Measurements from ENCODE around the gene RNU6-8.
A peak's percentile ranks its signal among the peaks of the same experiment; 100 is the strongest.

Gene RNU6-8

GRCh38 chr14:32211068-32211404 is 8.0 kb upstream of the RNU6-8 start:
- H3K36me3 Mint-ChIP-seq (ENCODE audit: low read depth): no peaks in the 10 kb centered on the region
- H3K27me3 Mint-ChIP-seq (ENCODE audit: low read depth): peaks cover 6% of the 10 kb centered on the region
- H3K9me3 Mint-ChIP-seq: peaks cover 2% of the 10 kb centered on the region
- no peaks in the 10 kb centered on the region for H3K4me1 Mint-ChIP-seq
- TF ChIP-seq, protein P1, sequence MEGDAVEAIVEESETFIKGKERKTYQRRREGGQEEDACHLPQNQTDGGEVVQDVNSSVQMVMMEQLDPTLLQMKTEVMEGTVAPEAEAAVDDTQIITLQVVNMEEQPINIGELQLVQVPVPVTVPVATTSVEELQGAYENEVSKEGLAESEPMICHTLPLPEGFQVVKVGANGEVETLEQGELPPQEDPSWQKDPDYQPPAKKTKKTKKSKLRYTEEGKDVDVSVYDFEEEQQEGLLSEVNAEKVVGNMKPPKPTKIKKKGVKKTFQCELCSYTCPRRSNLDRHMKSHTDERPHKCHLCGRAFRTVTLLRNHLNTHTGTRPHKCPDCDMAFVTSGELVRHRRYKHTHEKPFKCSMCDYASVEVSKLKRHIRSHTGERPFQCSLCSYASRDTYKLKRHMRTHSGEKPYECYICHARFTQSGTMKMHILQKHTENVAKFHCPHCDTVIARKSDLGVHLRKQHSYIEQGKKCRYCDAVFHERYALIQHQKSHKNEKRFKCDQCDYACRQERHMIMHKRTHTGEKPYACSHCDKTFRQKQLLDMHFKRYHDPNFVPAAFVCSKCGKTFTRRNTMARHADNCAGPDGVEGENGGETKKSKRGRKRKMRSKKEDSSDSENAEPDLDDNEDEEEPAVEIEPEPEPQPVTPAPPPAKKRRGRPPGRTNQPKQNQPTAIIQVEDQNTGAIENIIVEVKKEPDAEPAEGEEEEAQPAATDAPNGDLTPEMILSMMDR (IDR thresholded peaks at IDR 0.05; ENCODE audit: unreplicated experiment in 3 of 3): no peak
- no peak overlapping the region for H3K27ac Mint-ChIP-seq
- H3K4me3 Mint-ChIP-seq: no peak overlapping the region

DNA sequence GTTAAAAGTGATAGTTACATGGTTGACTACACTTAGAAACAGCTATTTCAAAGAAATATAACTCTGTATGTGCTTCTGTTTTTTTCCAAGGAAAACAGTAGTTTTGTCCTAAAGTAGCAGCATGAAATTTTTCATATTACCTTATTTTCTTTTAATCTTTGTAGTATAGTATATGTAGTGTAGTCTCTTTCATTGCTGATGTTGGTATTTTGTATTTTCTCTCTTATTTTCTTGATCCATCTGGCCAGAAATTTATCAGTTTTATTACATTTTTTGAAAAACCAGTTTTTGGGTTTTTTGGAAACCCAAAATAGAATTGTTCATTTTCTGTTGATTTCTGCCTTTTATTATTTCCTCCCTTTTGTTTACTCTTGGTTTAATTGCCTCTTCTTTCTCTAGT is 6.4 kb upstream of the RNU6-8 start:
- Mint-ChIP-seq H3K27me3 (ENCODE audit: low read depth) (peaks cover 6% of the 10 kb centered on the region), H3K4me3 (no peak overlapping the region), H3K36me3 (ENCODE audit: low read depth) (no peaks in the 10 kb centered on the region), H3K27ac (no peak overlapping the region), H3K9me3 (peaks cover 2% of the 10 kb centered on the region), H3K4me1 (peaks cover 2% of the 10 kb centered on the region)
- TF ChIP-seq, protein P1 (IDR thresholded peaks at IDR 0.05; ENCODE audit: unreplicated experiment in 3 of 3): no peak

DNA sequence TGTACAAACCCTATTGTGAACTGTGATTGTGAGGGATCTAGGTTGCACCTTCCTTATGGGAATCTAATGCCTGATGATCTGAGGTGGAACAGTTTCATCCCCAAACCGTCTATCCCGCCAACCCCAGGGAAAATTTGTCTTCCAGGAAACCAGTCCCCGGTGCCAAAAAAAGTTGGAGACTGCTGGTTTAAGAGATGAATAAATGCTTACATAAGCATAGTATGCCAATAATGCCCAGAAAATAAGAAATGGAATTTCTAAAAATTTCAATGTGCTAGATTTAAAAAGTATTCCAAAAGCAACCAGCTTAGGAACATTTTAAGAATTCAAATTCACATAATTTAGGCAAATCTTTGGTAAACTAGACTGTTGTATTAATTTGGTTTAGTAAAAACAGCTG is 5.4 kb upstream of the RNU6-8 start:
- Mint-ChIP-seq H3K27me3 (ENCODE audit: low read depth) (peaks cover 6% of the 10 kb centered on the region), H3K9me3 (peaks cover 2% of the 10 kb centered on the region), H3K36me3 (ENCODE audit: low read depth) (no peaks in the 10 kb centered on the region), H3K27ac (no peak overlapping the region), H3K4me1 (peaks cover 8% of the 10 kb centered on the region), H3K4me3 (no peak overlapping the region)
- TF ChIP-seq, protein P1 (IDR thresholded peaks at IDR 0.05; ENCODE audit: unreplicated experiment in 3 of 3): no peak

DNA sequence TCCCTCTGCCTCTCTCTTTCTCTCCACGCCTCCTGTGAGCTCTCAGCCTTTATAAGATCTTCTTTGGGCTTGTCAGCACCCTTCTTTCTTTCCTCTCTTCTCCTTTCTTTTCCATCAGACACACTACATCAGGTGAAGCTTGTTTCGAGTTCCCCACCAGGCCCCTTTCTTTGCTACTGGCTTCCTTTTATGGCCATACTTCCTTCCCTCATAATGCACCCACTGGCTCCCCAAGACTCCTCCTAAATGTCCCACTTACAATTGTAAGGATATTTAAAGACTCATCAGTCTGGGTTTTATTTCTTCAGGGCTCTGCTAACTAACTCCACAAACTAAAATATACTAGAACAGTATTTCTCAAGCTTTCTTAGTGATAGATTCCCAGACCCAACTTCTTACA is 3.5 kb upstream of the RNU6-8 start:
- peaks cover 2% of the 10 kb centered on the region for H3K9me3 Mint-ChIP-seq
- H3K4me1 Mint-ChIP-seq: peaks cover 8% of the 10 kb centered on the region
- peak overlapping the region in 1 of 3 experiments; percentile 42 for H3K27ac Mint-ChIP-seq
- H3K4me3 Mint-ChIP-seq: peak overlapping the region; percentile 7 to 57 (median 14)
- H3K27me3 Mint-ChIP-seq (ENCODE audit: low read depth): peaks cover 6% of the 10 kb centered on the region
- no peaks in the 10 kb centered on the region for H3K36me3 Mint-ChIP-seq (ENCODE audit: low read depth)
- TF ChIP-seq, protein P1 (IDR thresholded peaks at IDR 0.05; ENCODE audit: unreplicated experiment in 3 of 3): no peak

DNA sequence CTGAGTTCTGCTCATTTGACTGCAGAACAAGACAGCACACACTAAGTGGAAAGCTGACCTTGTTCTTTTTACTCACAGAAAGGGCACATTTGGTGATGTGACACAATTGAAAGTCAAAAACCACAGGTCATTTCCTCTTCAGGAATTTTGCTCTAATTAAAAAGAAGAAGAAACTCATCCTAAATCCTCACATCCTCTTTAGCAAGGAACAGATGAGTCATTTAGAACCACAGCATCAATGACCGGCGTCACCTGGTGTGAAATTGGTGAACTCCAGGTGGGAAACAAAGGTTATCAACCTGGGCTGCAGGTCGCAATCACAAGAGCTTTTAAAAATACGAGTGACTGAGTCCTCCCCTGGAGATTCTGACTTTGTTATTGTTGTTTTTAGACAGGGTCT is 2.9 kb upstream of the RNU6-8 start:
- H3K4me1 Mint-ChIP-seq: peaks cover 9% of the 10 kb centered on the region
- TF ChIP-seq, protein P1 (IDR thresholded peaks at IDR 0.05; ENCODE audit: unreplicated experiment in 3 of 3): no peak
- H3K36me3 Mint-ChIP-seq (ENCODE audit: low read depth): no peaks in the 10 kb centered on the region
- H3K9me3 Mint-ChIP-seq: peaks cover 2% of the 10 kb centered on the region
- peak overlapping the region in 2 of 3 experiments; percentile 6 to 31 for H3K4me3 Mint-ChIP-seq
- H3K27ac Mint-ChIP-seq: no peak overlapping the region
- H3K27me3 Mint-ChIP-seq (ENCODE audit: low read depth): peaks cover 6% of the 10 kb centered on the region

GRCh38 chr14:32205554-32205953 is 2.5 kb upstream of the RNU6-8 start:
- peak overlapping the region in 2 of 3 experiments; percentile 6 to 31 for H3K4me3 Mint-ChIP-seq

More at GRCh38 chr14:32205554-32205953, 2.5 kb upstream of the RNU6-8 start:
- TF ChIP-seq, protein P1 (IDR thresholded peaks at IDR 0.05; ENCODE audit: unreplicated experiment in 3 of 3): no peak
- Mint-ChIP-seq H3K4me1 (peaks cover 12% of the 10 kb centered on the region), H3K36me3 (ENCODE audit: low read depth) (no peaks in the 10 kb centered on the region), H3K27me3 (ENCODE audit: low read depth) (peaks cover 6% of the 10 kb centered on the region), H3K27ac (no peak overlapping the region), H3K9me3 (peaks cover 2% of the 10 kb centered on the region)

Data from nephron (organoid).